Measurements from ENCODE around the gene PCSK4. TPM values are rescaled to one million over a fixed set of nuclear protein-coding genes. Genes with fewer than 3 reads are reported as not detected.

PCSK4 gene
- total and polyA plus RNA-seq, 7 donors: 0.99 to 5.0 (median 3.1) TPM; not detected in 1

DNA sequence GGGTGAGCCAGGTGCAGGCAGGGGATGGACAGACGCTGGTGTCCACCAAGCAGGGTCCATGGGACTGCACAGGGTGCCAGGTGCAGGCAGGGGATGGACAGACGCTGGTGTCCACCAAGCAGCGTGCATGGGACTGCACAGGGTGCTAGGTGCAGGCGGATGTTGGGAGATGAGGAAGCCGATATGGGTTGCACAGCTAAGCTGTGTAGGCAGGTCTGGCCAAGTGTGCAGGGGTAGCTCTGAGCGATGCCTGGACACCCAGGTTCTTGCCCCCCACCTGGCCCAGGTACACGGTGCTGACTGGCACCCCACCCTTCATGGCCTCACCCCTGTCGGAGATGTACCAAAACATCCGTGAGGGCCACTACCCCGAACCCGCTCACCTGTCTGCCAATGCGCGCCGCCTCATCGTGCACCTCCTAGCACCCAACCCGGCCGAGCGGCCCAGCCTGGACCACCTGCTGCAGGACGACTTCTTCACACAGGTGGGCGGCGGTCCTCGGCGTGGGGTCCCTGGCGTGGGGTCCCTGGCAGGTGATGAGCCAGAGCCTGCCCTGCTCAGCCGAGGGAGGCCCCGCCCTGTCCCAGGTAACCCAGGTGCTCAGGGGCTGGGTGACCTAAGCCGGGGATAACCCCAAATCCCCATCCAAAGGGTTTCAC is 37.6 kb upstream of the PCSK4 start:
- WGBS, 2 donors: 65 to 77% methylated on average over 27 of the region's 27 CpGs
- H3K9me3 ChIP-seq: no peaks in the 10 kb centered on the region
- TF ChIP-seq EP300 (IDR thresholded peaks at IDR 0.05): no peak
- TF ChIP-seq POLR2AphosphoS5 (IDR thresholded peaks at IDR 0.05): no peak
- TF ChIP-seq, protein P1, sequence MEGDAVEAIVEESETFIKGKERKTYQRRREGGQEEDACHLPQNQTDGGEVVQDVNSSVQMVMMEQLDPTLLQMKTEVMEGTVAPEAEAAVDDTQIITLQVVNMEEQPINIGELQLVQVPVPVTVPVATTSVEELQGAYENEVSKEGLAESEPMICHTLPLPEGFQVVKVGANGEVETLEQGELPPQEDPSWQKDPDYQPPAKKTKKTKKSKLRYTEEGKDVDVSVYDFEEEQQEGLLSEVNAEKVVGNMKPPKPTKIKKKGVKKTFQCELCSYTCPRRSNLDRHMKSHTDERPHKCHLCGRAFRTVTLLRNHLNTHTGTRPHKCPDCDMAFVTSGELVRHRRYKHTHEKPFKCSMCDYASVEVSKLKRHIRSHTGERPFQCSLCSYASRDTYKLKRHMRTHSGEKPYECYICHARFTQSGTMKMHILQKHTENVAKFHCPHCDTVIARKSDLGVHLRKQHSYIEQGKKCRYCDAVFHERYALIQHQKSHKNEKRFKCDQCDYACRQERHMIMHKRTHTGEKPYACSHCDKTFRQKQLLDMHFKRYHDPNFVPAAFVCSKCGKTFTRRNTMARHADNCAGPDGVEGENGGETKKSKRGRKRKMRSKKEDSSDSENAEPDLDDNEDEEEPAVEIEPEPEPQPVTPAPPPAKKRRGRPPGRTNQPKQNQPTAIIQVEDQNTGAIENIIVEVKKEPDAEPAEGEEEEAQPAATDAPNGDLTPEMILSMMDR (IDR thresholded peaks at IDR 0.05): no peak
- TF ChIP-seq POLR2A (IDR thresholded peaks at IDR 0.05): no peak
- no peaks in the 10 kb centered on the region for H3K36me3 ChIP-seq
- peaks cover 0 to 14% (median 10%) of the 10 kb centered on the region in 4 donors for H3K4me1 ChIP-seq
- intact Hi-C loops (cut with DNase I): no loop called here
- no peak for DNase-seq
- H3K27me3 ChIP-seq: peaks cover 25 to 66% (median 65%) of the 10 kb centered on the region in 3 donors
- no peak overlapping the region for H3K27ac ChIP-seq
- H3K4me3 ChIP-seq: no peak overlapping the region

DNA sequence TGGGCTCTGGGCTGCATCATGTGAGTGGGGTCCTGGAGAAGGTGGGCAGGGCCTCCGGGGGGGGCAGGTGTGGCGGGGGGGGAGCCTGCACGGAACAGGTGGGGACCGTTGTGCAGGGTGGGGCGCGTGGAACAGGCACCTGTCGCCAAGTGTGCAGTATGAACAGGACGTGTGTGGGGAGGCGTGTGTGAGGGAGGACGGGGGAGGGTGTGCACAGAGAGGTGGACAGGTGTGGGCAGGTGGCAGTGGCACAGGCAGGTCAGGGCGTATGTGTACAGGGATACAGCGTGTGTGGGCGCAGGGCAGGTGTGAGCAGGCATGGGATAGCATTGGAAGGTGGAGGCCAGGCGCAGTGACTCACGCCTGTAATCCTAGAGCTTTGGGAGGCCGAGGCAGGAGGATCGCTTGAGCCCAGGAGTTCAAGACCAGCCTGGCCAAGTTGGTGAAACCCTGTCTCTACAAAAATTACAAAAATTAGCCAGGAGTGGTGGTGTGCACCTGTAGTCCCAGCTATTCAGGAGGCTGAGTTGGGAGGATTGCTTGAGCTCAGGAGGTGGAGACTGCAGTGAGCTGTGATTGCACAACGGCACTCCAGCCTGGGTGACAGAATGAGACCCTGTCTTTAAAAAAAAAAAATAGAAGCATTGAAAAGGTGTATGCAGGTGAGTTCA is 37.0 kb upstream of the PCSK4 start:
- no peak for DNase-seq
- intact Hi-C loops (cut with DNase I): no loop called here
- no peaks in the 10 kb centered on the region for H3K9me3 ChIP-seq
- H3K27me3 ChIP-seq: peaks cover 25 to 68% (median 67%) of the 10 kb centered on the region in 3 donors
- no peak overlapping the region for H3K4me3 ChIP-seq
- H3K4me1 ChIP-seq: peaks cover 0 to 16% (median 11%) of the 10 kb centered on the region in 4 donors
- TF ChIP-seq EP300 (IDR thresholded peaks at IDR 0.05) (no peak), POLR2AphosphoS5 (IDR thresholded peaks at IDR 0.05) (no peak), POLR2A (IDR thresholded peaks at IDR 0.05) (no peak)
- TF ChIP-seq, protein P1 (IDR thresholded peaks at IDR 0.05): no peak
- no peak overlapping the region for H3K27ac ChIP-seq
- WGBS, 2 donors: 39 to 71% methylated on average over 18 of the region's 18 CpGs
- H3K36me3 ChIP-seq: no peaks in the 10 kb centered on the region

DNA sequence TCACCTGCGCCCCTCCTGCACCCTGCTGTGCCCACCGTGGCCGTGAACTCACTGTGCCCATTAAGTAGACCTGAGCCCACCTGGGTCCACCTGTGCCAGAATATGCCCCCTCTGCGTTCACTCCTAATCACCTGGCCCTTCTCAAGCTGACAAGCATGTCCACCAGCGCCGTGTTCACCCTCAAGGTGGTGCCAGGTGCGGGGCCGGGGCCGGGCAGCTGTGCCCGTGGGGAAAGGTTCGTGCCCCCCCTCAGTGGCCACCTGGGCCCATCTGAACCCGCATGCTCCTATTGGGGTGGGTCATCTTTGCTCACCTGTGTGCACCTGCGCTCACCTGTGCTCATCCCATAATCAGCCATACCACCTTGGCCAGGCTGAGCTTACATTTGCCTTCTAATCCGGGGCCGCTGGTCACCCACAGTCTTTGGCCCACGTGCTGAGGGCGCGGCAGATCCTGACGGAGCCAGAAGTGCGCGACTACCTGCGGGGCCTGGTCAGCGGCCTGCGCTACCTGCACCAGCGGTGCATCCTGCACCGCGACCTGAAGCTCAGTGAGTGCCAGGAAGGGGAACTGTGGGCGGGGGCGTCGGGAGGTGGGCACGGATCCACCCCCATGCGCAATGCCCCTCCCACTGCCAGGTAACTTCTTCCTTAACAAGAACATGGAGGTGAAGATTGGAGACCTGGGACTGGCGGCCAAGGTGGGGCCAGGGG is 36.1 kb upstream of the PCSK4 start:
- Histone ChIP-seq H3K9me3 (no peaks in the 10 kb centered on the region), H3K27ac (no peak overlapping the region), H3K36me3 (no peaks in the 10 kb centered on the region), H3K4me3 (no peak overlapping the region), H3K4me1 (peaks cover 0 to 25% (median 19%) of the 10 kb centered on the region in 4 donors), H3K27me3 (peaks cover 25 to 68% (median 67%) of the 10 kb centered on the region in 3 donors)
- TF ChIP-seq POLR2A (IDR thresholded peaks at IDR 0.05) (no peak), POLR2AphosphoS5 (IDR thresholded peaks at IDR 0.05) (no peak), EP300 (IDR thresholded peaks at IDR 0.05) (no peak)
- TF ChIP-seq, protein P1 (IDR thresholded peaks at IDR 0.05): no peak
- no peak for DNase-seq
- WGBS, 2 donors: 64 to 78% methylated on average over 33 of the region's 33 CpGs
- intact Hi-C loops (cut with DNase I): no loop called here

DNA sequence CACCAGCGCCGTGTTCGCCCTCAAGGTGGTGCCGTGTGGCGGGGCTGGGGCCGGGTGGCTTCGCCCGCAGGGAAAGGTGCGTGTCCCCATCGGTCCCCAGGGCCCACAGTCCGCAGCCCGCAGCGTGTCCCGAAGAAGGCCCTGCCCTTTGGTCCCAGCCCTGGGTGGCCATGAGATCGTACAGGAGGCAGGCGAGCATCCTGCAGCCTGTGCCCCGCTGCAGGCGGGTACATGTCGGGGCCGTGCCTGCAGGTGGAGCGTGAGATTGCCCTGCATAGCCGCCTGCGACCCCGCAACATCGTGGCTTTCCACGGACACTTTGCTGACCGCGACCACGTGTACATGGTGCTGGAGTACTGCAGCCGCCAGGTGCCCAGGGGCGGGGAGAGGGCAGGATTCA is 35.2 kb upstream of the PCSK4 start:
- H3K36me3 ChIP-seq: no peaks in the 10 kb centered on the region
- no peaks in the 10 kb centered on the region for H3K9me3 ChIP-seq
- H3K27me3 ChIP-seq: peaks cover 25 to 68% (median 67%) of the 10 kb centered on the region in 3 donors
- H3K27ac ChIP-seq: no peak overlapping the region
- intact Hi-C loops (cut with DNase I): no loop called here
- DNase-seq: no peak
- no peak for TF ChIP-seq EP300 (IDR thresholded peaks at IDR 0.05)
- no peak for TF ChIP-seq POLR2AphosphoS5 (IDR thresholded peaks at IDR 0.05)
- no peak for TF ChIP-seq POLR2A (IDR thresholded peaks at IDR 0.05)
- TF ChIP-seq, protein P1 (IDR thresholded peaks at IDR 0.05): no peak
- H3K4me1 ChIP-seq: peaks cover 0 to 26% (median 20%) of the 10 kb centered on the region in 4 donors
- no peak overlapping the region for H3K4me3 ChIP-seq
- WGBS, 2 donors: 46 to 62% methylated on average over 31 of the region's 31 CpGs

All from sigmoid colon (tissue), 7 donors.